SHP77 (cell line): Measurements from ENCODE around the gene DOCK2.
"Not testable (repeated sequence)": the region's sequence is repeated elsewhere in the genome, so short reads cannot be mapped to it uniquely, and the experiment has no call there.

Source experiments
- DNase-seq, 2 experiments: peaks; one replicate each; lab custom pipeline; 2025; lab: John Stamatoyannopoulos, UW

Gene DOCK2

GRCh38 chr5:169641253-169641652 lies 4.2 kb downstream of the DOCK2 start:
- no peak for DNase-seq

DNA sequence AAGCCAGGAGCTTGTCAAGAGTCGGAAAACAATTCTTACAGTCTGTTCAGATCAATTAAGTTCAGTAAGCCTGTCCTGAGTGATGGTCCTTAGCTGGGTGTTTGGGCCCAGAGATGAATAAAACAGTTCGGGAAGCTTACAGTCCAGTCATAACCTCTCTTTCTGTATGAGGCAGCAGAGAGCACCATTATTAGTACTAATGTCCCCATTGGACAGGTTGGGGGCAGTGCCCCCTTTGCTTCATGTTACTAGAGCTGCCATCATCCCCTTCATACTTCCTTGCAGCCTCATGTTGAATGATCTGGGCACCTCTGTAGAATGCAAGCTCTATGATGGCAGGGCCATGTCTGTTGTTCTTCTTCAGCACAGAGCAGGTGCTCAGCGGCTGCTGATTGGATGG lies 9.8 kb downstream of the DOCK2 start:
- DNase-seq: no peak

DNA sequence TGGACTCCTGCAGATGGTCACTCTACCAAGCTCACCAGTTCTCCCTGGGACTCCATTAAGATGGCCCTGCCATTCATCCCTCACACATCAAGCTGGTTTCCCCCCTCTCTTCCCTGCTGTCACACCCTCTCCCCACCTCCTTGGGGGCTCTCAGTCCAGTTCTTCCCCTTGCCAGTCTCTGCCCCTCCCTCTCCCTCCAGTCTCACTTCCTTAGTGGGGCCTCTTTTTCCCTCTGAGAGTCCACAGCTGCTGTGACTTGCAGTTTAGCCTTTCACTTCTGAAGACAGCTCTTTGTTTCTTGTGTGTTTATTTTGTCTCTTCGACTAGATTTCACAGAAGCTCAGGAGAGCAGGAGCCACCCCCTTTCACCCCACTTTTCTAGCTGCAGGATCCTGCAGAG lies 10.5 kb downstream of the DOCK2 start:
- DNase-seq: no peak

DNA sequence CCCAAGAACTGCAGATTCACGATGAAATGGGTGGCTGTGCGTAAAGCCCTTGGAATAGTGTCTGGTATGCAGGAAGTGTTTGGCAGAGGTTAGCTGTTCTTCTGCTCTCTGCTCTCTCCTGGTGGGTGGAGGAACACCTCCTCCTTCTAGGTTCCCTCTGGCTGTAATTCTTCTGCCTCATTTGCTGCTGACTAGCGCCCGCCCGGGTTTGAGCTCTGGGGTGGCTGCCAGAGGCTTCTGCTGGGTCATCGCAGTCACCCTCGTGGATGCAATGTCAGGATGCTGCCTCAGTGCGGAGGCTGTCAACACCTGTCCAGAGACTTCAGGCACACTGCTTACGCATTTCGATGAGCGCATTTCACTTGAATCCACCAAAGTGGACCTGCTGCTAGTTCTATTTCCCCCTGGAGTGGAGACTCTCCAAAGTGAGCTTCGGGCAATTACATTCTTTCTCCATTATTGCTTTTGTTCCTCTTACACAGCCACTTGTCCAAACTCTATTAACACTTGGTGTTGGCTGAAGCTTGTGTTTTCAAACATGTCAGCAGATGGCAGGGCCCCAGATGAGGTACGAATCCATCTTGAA lies 11.7 kb downstream of the DOCK2 start:
- DNase-seq: no peak

GRCh38 chr5:169649486-169649885 lies 12.4 kb downstream of the DOCK2 start:
- no peak for DNase-seq

DNA sequence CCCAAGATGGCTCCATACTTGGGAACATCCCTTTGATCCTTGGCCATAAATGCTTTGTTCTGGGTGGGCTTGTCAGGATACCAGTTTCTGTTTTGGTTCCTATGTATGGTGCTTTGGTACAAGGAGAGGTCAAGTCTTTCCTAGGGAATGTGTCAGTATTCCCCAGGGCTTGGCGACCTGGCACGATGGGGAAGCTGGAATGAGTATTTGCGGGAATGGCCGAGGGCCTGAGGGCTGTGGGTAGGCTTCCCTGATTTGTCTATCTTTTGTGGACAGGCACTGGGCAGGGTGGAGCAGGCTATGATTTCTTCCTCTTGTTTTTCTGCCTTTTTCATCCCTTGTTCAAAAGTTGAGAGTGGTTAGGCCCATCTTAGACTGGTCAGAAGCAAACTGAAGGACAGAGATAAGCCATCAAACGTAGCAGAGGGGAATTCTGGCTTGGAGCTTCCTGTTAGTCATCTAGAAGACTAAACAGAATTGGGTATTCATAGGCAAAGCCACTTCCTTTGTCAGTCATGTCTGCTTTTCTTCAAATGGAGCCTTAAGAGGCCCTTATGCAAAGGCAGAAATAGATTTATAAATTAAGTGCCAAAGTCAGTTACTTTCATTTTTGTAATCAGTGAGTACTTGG lies 13.7 kb downstream of the DOCK2 start:
- DNase-seq: no peak

GRCh38 chr5:169651526-169651925 lies 14.5 kb downstream of the DOCK2 start:
- no peak for DNase-seq

DNA sequence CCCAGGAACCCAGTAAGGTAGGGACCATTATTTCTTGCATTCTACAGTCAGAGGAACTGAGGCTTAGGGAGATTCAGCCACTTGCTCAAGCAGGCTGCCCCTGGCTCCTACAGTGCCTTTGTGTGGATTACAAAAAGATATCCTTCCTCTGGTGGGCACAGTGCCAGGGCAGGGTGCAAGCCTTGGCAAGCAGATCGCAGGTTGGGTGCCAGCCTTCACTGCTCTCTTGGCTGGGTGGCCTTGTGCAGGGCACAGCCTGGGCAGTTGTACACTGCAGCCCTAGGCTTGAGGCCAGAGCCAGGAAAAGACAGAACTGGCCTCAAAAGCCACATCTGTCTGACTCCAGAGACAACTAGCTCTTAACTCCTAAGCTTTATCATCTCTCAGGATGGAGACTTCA lies 15.0 kb downstream of the DOCK2 start:
- no peak for DNase-seq

GRCh38 chr5:169653091-169653490 lies 16.0 kb downstream of the DOCK2 start:
- DNase-seq: no peak

- no peak for DNase-seq
These were observed 18.3 kb downstream of the DOCK2 start for GRCh38 chr5:169655353-169655752.

DNA sequence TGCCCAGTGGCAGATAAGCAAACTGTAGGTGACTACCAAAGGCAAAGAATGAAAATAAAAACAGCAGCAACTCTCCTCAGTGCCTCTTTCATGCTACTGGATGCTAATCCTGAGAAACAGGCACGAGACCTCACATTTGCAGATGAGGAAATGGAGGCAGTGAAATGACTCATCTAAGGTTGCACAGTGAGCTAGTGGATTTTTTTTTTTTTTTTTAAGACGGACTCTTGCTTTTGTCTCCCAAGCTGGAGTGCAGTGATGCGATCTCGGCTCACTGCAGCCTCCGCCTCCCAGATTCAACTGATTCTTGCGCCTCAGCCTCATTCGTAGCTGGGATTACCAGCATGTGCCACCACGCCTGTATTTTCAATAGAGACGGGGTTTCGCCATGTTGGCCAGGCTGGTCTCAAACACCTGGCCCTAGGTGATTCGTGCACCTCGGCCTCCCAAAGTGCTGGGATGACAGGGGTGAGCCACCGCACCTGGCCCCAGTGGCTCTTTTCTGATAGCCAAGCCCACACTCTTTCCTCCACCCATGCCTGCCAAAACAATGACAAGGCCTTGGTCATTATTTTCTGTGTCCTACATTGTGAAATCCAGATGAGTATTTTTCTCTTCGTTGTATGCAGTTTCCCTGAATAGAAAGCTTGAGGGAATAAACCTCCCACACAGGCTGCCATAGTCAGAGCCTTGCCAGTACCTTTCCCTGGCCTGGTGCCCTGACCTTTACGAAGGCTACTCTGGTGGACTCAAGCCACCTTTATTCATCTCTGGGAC lies 19.2 kb downstream of the DOCK2 start:
- no peak for DNase-seq

DNA sequence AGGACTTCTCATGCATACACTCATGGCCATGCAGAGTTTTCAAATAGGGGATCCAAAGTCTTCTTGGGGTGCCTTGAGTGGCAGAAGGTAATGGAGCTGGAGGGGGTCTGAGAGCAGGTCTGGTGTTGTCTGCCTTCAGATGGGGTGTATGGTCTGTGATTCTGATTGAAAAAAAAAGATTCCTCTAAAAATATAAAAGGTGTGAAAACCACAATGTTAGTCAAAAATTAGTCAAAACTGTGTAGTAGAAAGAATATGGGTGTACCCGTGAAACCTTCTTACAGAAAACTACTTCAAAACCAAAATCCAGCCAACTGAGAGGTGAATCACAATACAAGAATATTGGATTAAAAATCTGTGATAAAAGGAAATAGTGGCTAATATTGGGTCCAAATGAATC lies 20.1 kb downstream of the DOCK2 start:
- no peak for DNase-seq

GRCh38 chr5:169662451-169662850 lies 25.4 kb downstream of the DOCK2 start:
- not testable (repeated sequence) for DNase-seq

GRCh38 chr5:169663537-169663936 lies 26.5 kb downstream of the DOCK2 start:
- no peak for DNase-seq

DNA sequence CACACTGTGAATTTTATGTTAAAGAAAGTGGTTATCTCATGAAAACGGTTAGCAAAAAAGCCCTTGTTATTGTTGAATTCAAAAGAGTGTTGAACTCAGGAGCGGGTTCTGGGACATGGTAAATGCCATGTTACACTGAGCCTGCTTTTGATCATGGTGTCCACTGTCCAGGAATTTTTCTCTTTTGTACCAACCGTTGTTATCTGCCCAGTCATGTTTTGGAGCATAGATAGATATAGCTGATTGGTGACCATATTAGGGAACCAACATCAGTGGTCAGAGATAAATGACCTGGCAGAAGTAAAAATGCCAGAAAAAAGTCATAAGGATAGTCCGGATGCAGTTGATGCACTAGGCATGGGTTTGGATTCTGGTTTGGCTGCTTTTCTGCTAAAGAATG lies 29.3 kb downstream of the DOCK2 start:
- no peak for DNase-seq

DNA sequence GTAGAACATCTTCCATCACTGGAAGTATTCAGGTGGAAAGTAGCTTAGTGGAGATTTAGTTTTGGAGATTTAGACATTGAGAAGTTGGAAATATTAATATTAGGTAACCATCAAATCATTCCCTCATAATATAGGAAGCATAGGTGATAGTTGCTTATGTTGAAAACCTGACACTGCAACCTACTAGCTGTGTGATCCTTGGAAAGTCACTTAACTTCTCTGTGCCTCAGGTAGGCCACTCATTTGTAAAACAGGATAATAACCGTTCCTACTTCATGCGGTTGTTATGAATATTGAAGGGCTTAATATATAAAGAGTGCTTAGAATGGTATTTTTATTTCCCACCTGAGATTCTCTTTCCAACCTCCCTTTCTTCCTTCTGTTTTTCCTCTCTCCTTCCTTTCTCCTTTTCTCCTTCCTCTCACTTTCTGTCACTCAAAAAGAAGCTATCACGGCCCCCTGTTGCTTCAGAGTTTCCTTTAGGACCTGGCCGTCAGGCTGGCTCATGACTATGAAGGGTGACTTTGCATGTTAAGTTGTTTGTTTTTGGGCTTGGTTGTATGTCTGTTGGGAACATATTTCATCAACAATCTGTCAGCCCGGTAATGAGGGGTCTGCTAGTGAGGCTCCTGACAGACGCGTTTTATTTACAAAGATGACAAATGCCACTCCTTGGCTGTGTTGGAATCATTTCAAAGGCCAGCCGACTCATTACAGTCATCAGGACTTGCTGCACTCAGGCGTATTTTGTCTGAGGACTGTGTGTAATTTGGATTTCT lies 31.0 kb downstream of the DOCK2 start:
- peak; percentile 2 to 28 for DNase-seq

GRCh38 chr5:169668732-169669131 lies 31.7 kb downstream of the DOCK2 start:
- DNase-seq: peak; percentile 31 to 37

DNA sequence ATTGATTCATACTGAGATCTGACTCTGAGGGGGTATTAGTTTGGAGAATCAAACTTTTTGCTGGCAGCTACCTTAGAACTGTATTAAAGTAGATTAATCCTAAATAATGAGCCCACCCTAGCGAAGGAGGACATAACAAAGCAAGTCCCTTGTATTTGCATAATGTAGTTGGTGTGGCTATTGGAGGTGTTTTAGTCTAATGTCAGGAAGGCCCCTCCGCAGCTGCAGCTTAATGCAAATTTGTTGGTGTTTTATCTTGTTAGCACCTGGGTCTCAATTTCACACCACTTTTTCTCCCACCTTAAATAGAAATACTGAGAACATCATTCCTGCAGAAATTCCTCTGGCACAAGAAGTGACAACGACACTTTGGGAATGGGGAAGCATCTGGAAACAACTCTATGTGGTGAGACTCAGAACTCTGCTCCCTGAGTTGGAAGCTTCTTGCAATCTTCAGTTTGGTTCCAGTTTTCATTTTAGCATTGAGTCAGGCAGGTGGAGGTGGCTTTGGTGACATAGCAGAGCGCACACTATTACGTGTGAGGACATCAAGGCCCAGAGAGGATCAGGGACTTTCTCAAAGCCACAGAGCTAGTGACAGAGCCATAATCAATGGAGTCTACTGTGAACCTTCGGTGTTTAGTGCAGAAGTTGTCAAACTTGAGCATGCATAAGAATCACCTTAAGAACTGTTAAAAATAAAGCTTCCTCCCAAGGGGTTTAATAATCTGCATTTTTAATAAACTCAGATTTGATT lies 33.9 kb downstream of the DOCK2 start:
- DNase-seq: no peak

DNA sequence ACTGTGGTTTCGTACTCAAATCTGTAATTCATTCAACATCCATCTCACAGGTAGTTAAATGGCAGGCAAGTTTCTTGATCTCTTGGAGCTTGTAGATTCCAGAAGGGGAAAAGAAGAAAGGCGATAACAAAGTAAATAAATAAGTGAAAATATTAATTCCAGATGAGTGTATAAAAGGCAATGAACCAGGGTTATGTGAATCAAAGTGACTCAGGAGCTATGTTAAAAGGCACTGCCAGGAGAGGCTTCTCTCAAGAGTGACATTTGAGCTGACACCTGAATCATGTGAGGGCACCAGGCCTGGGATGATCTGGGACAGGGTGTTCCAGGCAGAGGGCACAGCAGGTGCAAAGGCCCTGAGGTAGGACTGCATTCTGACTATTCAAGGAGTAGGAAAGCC lies 45.0 kb downstream of the DOCK2 start:
- DNase-seq: no peak

GRCh38 chr5:169686137-169686536 lies 49.1 kb downstream of the DOCK2 start:
- peak in 1 of 2 experiments; percentile 57 for DNase-seq

DNA sequence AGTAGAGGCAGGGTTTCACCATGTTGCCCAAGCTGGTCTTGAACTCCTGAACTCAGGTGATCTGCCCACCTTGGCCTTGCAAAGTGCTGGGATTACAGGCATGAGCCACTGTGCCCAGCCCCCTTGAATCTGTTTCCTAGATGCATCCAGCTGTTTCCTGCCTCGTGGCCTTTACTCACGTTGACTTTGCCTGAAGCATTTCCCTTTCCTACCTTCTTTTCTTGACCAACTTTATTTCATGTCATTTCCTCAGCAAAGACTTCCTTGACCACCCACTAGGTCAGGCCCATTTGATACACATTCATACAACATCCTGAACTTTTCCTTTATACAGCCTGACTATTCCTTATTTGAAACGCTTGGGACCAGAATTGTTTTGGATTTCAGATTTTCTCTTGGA lies 51.0 kb downstream of the DOCK2 start:
- no peak for DNase-seq

GRCh38 chr5:169691471-169691870 lies 54.4 kb downstream of the DOCK2 start:
- no peak for DNase-seq
